HUES6 (cell line): ENCODE results near the gene RTN4IP1.

Source experiments
- H3K27ac ChIP-seq: 2 replicates; pipeline ENCODE4 v1.7.0; 2013; ENCODE audit warnings: low read depth, mild to moderate bottlenecking, low read length, inconsistent platforms
- H3K27me3 ChIP-seq: 2 replicates; pipeline ENCODE4 v1.6.1; 2013; ENCODE audit warnings: low read length; ENCODE audit not compliant: control insufficient read depth, insufficient read depth
- H3K36me3 ChIP-seq: 2 replicates; pipeline ENCODE4 v1.6.1; 2013; ENCODE audit warnings: low read length; ENCODE audit not compliant: control insufficient read depth, insufficient read depth
- H3K4me1 ChIP-seq: 2 replicates; pipeline ENCODE4 v1.6.1; 2013; ENCODE audit warnings: low read length; ENCODE audit not compliant: control insufficient read depth, insufficient read depth
- H3K4me3 ChIP-seq: 2 replicates; pipeline ENCODE4 v1.5.1; 2013; ENCODE audit warnings: low read depth, low read length
- H3K9ac ChIP-seq: one replicate; pipeline ENCODE4 v1.6.1; 2013; ENCODE audit warnings: mild to moderate bottlenecking, low read length
- H3K9me3 ChIP-seq: 2 replicates; pipeline ENCODE4 v1.6.1; 2013; ENCODE audit warnings: low read depth, low read length; ENCODE audit not compliant: control insufficient read depth, insufficient read depth

The RTN4IP1 gene

DNA sequence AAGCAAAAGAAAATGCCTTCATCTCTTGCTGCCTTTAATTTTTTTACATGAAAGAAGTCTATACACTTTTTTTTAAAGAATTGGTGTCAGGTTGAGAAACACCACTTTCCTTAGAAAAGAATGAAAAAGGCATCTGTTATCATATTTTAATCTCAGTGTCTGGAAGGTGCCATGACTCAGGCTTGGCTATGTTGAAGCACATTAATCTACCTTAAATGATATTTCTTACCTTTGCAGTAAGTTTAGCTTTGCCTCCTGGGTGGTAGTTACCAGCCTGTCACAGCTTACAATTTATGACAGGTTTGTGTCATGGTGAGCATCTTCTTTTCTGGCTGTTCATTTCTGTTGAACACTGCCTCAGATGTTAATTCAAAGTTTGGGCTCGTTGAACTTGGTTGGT, 95.3 kb downstream of the RTN4IP1 start:
- peaks cover 5% of the 10 kb centered on the region; the same call in 1 of the 2 replicates for H3K4me1 ChIP-seq
- H3K4me3 ChIP-seq: no peak overlapping the region
- H3K9ac ChIP-seq: no peak overlapping the region
- H3K36me3 ChIP-seq: no peaks in the 10 kb centered on the region
- no peaks in the 10 kb centered on the region for H3K9me3 ChIP-seq
- no peak overlapping the region for H3K27ac ChIP-seq
- no peaks in the 10 kb centered on the region for H3K27me3 ChIP-seq

DNA sequence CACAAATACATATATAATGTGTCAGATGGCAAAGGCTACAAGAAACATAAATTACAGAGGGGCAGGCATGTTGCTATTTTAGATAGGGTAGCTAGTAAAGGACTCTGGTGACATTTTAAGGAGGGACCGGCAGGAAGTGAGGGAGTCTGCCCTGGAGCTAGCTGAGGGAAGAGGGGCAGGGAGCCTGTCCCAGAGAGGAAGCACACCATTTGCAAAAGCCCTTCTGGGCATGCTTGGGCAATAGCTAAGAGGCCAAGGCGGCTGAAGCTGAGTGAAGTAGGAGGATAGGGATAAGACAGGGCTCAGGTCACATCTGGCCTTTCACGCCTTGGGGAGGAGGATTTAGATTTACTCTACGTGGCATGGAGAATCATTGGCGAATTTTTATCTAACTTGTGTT, 96.2 kb downstream of the RTN4IP1 start:
- H3K36me3 ChIP-seq: no peaks in the 10 kb centered on the region
- H3K4me3 ChIP-seq: no peak overlapping the region

DNA sequence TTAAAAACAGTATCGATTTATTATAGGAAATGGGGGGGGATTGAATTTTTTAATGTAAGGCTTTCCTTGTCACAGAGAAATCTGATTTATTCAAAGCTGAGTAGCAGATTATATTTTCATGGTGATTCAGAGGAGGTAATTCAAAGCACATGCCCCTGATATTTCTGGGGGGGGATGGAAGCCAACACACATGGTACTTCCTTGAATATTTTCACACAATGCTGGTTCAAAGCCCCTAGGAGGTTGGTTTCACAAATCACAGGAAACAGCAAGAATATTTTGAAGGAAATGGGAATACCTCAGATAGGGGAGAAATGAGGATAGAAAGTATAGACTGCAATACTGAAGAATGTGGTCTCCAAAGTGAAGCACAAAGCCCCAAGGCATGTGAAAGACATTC, 98.8 kb downstream of the RTN4IP1 start:
- Histone ChIP-seq H3K4me3 (no peak overlapping the region), H3K9ac (no peak overlapping the region), H3K9me3 (no peaks in the 10 kb centered on the region), H3K27me3 (no peaks in the 10 kb centered on the region), H3K27ac (no peak overlapping the region), H3K36me3 (no peaks in the 10 kb centered on the region), H3K4me1 (peaks cover 13% of the 10 kb centered on the region; the same call in 1 of the 2 replicates)

More for the DNA sequence above, 96.2 kb downstream of the RTN4IP1 start:
- Histone ChIP-seq H3K4me1 (peaks cover 11% of the 10 kb centered on the region; the same call in 1 of the 2 replicates), H3K9ac (no peak overlapping the region), H3K9me3 (no peaks in the 10 kb centered on the region), H3K27me3 (no peaks in the 10 kb centered on the region), H3K27ac (no peak overlapping the region)

DNA sequence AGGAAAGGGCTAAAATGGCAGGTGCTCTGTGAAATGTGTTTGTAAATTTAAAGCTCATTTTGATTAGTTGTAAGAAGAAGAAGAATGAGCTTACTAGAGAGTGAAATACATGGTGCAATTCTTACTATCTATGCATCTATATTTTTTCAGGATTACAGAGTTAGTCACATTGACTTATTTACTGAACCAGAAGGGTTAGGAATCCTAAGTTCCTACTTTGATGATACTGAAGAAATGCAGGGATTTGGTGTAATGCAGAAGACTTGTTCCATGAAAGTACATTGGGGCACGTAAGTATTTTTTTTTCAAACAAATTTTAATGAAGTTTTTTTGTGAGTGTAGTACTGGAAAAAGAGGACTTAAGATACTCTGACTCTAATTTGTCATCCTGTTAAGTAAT, 99.3 kb downstream of the RTN4IP1 start:
- Histone ChIP-seq H3K4me3 (no peak overlapping the region), H3K36me3 (no peaks in the 10 kb centered on the region), H3K27me3 (no peaks in the 10 kb centered on the region), H3K9ac (no peak overlapping the region), H3K27ac (no peak overlapping the region), H3K4me1 (peaks cover 13% of the 10 kb centered on the region; the same call in 1 of the 2 replicates), H3K9me3 (no peaks in the 10 kb centered on the region)

GRCh38 chr6:106529438-106529837, 99.9 kb downstream of the RTN4IP1 start:
- H3K4me1 ChIP-seq: peaks cover 13% of the 10 kb centered on the region; the same call in 1 of the 2 replicates
- no peak overlapping the region for H3K4me3 ChIP-seq
- no peaks in the 10 kb centered on the region for H3K27me3 ChIP-seq
- no peaks in the 10 kb centered on the region for H3K9me3 ChIP-seq
- no peak overlapping the region for H3K9ac ChIP-seq
- no peaks in the 10 kb centered on the region for H3K36me3 ChIP-seq
- H3K27ac ChIP-seq: no peak overlapping the region

DNA sequence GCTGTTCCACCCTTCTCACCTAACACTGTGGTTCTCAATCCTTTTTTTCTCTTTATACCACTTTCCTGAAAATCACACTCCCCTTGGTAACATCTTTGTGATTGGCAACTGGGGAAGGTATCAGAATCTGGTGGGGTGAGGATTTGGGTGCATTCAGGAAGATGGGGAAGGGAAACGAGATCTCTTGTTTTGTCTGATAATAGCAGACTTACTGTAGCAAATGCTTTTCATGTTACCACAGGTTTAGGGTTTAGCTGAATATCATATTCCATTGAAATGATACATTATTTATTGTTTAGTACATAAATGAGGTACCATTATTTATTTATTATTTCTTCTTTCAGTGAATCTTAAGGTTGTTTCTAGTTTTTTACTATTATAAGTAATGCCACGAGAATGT, 100.8 kb downstream of the RTN4IP1 start:
- Histone ChIP-seq H3K27ac (no peak overlapping the region), H3K9ac (no peak overlapping the region), H3K4me1 (peaks cover 13% of the 10 kb centered on the region; the same call in 1 of the 2 replicates), H3K9me3 (no peaks in the 10 kb centered on the region), H3K4me3 (no peak overlapping the region), H3K27me3 (no peaks in the 10 kb centered on the region), H3K36me3 (no peaks in the 10 kb centered on the region)

- Histone ChIP-seq H3K27ac (no peak overlapping the region), H3K36me3 (no peaks in the 10 kb centered on the region), H3K4me3 (no peak overlapping the region), H3K9me3 (no peaks in the 10 kb centered on the region), H3K9ac (no peak overlapping the region), H3K4me1 (peaks cover 11% of the 10 kb centered on the region; the same call in 1 of the 2 replicates), H3K27me3 (no peaks in the 10 kb centered on the region)
Observed at GRCh38 chr6:106527979-106528378, 101.3 kb downstream of the RTN4IP1 start.

DNA sequence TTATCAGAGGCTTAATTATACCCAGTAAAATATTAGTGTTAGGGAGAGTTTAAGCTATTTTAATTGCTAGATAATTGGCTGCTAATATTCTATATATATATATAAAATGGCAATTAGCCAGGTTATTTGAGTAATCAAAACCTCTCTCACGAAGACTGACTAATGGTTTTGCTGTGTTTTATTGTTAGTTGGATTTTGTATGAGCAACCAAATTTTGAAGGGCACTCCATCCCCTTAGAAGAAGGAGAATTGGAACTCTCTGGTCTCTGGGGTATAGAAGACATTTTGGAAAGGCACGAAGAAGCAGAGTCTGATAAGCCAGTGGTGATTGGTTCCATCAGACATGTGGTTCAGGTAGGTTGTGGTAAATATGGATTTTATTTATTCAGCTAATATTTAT, 102.2 kb downstream of the RTN4IP1 start:
- H3K9ac ChIP-seq: no peak overlapping the region
- no peaks in the 10 kb centered on the region for H3K27me3 ChIP-seq
- no peak overlapping the region for H3K27ac ChIP-seq
- no peaks in the 10 kb centered on the region for H3K9me3 ChIP-seq
- no peaks in the 10 kb centered on the region for H3K36me3 ChIP-seq
- peaks cover 8% of the 10 kb centered on the region; the same call in 1 of the 2 replicates for H3K4me1 ChIP-seq
- no peak overlapping the region for H3K4me3 ChIP-seq

DNA sequence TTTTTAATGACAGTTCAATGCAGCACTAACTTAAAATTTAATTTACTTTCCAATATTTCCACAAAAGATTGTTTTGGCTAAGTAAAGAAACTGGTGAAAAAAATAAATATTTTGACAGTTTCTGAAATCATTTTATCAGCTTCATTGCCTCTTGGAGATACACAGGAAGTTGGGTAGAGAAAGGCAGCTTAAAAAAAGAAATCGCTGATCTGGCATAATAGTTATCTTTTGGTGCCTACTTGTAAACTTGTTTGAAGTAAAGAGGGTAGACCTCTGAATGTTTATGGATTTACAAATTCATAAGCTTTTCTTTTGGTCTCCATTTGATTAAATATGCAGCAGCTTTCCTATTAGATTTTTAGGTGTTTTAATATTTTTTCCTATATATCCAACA, 103.4 kb downstream of the RTN4IP1 start:
- H3K4me3 ChIP-seq: no peak overlapping the region
- H3K36me3 ChIP-seq: no peaks in the 10 kb centered on the region
- no peak overlapping the region for H3K9ac ChIP-seq
- no peak overlapping the region for H3K27ac ChIP-seq
- H3K9me3 ChIP-seq: no peaks in the 10 kb centered on the region
- H3K27me3 ChIP-seq: no peaks in the 10 kb centered on the region
- peaks cover 8% of the 10 kb centered on the region; the same call in 1 of the 2 replicates for H3K4me1 ChIP-seq

- no peaks in the 10 kb centered on the region for H3K9me3 ChIP-seq
- no peak overlapping the region for H3K9ac ChIP-seq
- no peaks in the 10 kb centered on the region for H3K27me3 ChIP-seq
- H3K27ac ChIP-seq: no peak overlapping the region
- no peak overlapping the region for H3K4me3 ChIP-seq
- no peaks in the 10 kb centered on the region for H3K36me3 ChIP-seq
- H3K4me1 ChIP-seq: peaks cover 8% of the 10 kb centered on the region; the same call in 1 of the 2 replicates
Observed at GRCh38 chr6:106525107-106525881, 104.0 kb downstream of the RTN4IP1 start.

DNA sequence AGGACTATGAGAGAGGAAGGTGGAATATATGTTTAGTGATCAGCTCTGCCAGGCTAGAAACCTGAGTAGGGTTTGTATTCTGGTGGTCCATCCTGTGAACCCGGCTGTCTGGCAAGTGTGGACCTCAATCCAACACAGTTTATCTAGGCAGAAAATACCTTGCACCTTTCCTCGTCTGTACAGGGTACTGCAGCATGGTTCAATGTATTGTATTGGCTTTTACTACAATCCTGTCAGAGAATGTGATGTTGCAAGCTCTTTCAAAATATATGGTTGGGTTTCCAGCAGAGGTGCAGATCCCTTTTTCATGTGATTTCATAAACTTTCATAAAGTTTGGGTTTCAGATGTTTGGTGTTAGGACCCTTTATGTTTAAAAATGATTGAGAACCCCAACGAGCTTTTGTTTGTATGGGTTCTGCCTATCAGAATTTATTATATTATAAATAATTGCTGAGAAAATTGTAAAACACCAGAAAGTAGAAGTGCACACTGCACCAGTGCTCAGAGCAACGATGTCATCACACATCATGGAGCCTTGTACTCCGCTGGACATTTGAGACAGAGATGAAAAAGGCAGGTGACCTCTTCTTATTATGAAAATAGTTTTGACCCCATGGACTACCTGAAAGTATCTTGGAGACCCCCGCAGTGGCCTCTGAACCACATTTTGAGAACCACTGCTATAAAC, 106.6 kb downstream of the RTN4IP1 start:
- H3K36me3 ChIP-seq: no peaks in the 10 kb centered on the region
- H3K9ac ChIP-seq: no peak overlapping the region
- H3K27me3 ChIP-seq: no peaks in the 10 kb centered on the region
- H3K27ac ChIP-seq: no peak overlapping the region
- no peaks in the 10 kb centered on the region for H3K4me1 ChIP-seq
- no peaks in the 10 kb centered on the region for H3K9me3 ChIP-seq
- no peak overlapping the region for H3K4me3 ChIP-seq
